GM12891 (cell line): Measurements from ENCODE around the gene TBC1D4.

Experiments
- POLR2A ChIP-seq: IDR thresholded peaks from 2 replicates; pipeline ENCODE4 v1.6.1; 2011; ENCODE audit warnings: low read depth, low read length, control low read depth
- POLR2AphosphoS5 ChIP-seq: IDR thresholded peaks from 2 replicates; pipeline ENCODE4 v1.6.1; 2011; ENCODE audit warnings: low read depth, low read length, control low read depth
- POU2F2 ChIP-seq: IDR thresholded peaks from 2 replicates; pipeline ENCODE4 v1.6.1; 2011; ENCODE audit warnings: low read depth, mild to moderate bottlenecking, control low read depth, low read length, moderate library complexity
- SPI1 ChIP-seq: IDR thresholded peaks from 2 replicates; pipeline ENCODE4 v1.6.1; 2011; ENCODE audit warnings: low read depth, low read length, control low read depth
- TAF1 ChIP-seq: IDR thresholded peaks from 2 replicates; pipeline ENCODE4 v1.6.1; 2011; ENCODE audit warnings: low read depth, low read length, control low read depth

- TF ChIP-seq POLR2A: no peak
- TF ChIP-seq POLR2AphosphoS5: no peak
- no peak for TF ChIP-seq TAF1
- no peak for TF ChIP-seq POU2F2
- TF ChIP-seq SPI1: no peak
These were observed 124.2 kb downstream of the TBC1D4 start for GRCh38 chr13:75357576-75358289.
